GM12891 (cell line): ENCODE results near the gene LILRA6.
"Not testable (repeated sequence)": the region's sequence is repeated elsewhere in the genome, so short reads cannot be mapped to it uniquely, and the experiment has no call there.

Source experiments
- POLR2AphosphoS5 ChIP-seq: IDR thresholded peaks from 2 replicates; pipeline ENCODE4 v1.6.1; 2011; ENCODE audit warnings: low read depth, low read length, control low read depth
- TAF1 ChIP-seq: IDR thresholded peaks from 2 replicates; pipeline ENCODE4 v1.6.1; 2011; ENCODE audit warnings: low read depth, low read length, control low read depth

DNA sequence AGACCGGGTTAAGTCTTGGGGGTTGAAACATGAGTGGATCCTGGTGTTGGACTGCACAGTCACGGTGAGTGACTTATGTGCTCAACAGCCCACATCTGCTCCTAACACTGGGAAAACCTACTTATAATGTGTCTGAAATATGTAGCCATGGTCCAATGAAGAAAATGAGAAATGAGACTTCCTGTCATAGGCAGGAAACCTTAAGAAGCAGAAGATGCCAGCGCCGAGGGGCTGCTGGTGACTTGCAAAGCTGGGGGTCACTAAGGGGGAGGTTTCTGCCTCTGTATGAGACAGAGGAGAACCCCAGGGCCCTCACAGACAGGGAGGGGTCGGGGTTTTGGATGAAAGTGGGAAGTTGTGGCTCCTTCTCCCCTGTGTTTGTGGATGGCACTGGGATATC, 29.6 kb upstream of the LILRA6 start:
- not testable (repeated sequence) for TF ChIP-seq TAF1, POLR2AphosphoS5
